ENCODE data around the gene OBSCN.
A peak's percentile ranks its signal among the peaks of the same experiment; 100 is the strongest.

OBSCN gene

GRCh38 chr1:228276174-228276831 is 68.5 kb downstream of the OBSCN start:
- Mint-ChIP-seq H3K27ac (no peak overlapping the region), H3K36me3 (no peaks in the 10 kb centered on the region), H3K9me3 (ENCODE audit: low read depth) (no peaks in the 10 kb centered on the region), H3K27me3 (no peaks in the 10 kb centered on the region), H3K4me1 (ENCODE audit: low read depth) (peaks cover 6% of the 10 kb centered on the region), H3K4me3 (peak overlapping the region; percentile 73)

GRCh38 chr1:228276901-228277490 is 69.2 kb downstream of the OBSCN start:
- H3K27me3 Mint-ChIP-seq, result no peaks in the 10 kb centered on the region
- H3K36me3 Mint-ChIP-seq, result no peaks in the 10 kb centered on the region
- no peak overlapping the region for H3K27ac Mint-ChIP-seq
- peak overlapping the region; percentile 17 for H3K4me3 Mint-ChIP-seq
- H3K9me3 Mint-ChIP-seq (ENCODE audit: low read depth), result no peaks in the 10 kb centered on the region
- H3K4me1 Mint-ChIP-seq (ENCODE audit: low read depth), result peaks cover 6% of the 10 kb centered on the region

- peaks cover 6% of the 10 kb centered on the region for H3K4me1 Mint-ChIP-seq (ENCODE audit: low read depth)
- H3K27me3 Mint-ChIP-seq, result no peaks in the 10 kb centered on the region
- H3K27ac Mint-ChIP-seq, result no peak overlapping the region
- H3K4me3 Mint-ChIP-seq, result no peak overlapping the region
- no peaks in the 10 kb centered on the region for H3K36me3 Mint-ChIP-seq
- H3K9me3 Mint-ChIP-seq (ENCODE audit: low read depth), result no peaks in the 10 kb centered on the region
Measured at GRCh38 chr1:228277491-228278431, 69.9 kb downstream of the OBSCN start.

GRCh38 chr1:228278432-228278941 is 70.6 kb downstream of the OBSCN start:
- H3K27ac Mint-ChIP-seq, result no peak overlapping the region
- no peak overlapping the region for H3K4me3 Mint-ChIP-seq
- H3K9me3 Mint-ChIP-seq (ENCODE audit: low read depth), result no peaks in the 10 kb centered on the region
- no peaks in the 10 kb centered on the region for H3K27me3 Mint-ChIP-seq
- no peaks in the 10 kb centered on the region for H3K36me3 Mint-ChIP-seq
- H3K4me1 Mint-ChIP-seq (ENCODE audit: low read depth), result peaks cover 6% of the 10 kb centered on the region

GRCh38 chr1:228279011-228279721 is 71.3 kb downstream of the OBSCN start:
- Mint-ChIP-seq H3K27ac (no peak overlapping the region), H3K4me3 (no peak overlapping the region)

GRCh38 chr1:228279722-228280105 is 71.9 kb downstream of the OBSCN start:
- no peaks in the 10 kb centered on the region for H3K9me3 Mint-ChIP-seq (ENCODE audit: low read depth)
- no peak overlapping the region for H3K27ac Mint-ChIP-seq
- no peaks in the 10 kb centered on the region for H3K36me3 Mint-ChIP-seq
- no peak overlapping the region for H3K4me3 Mint-ChIP-seq
- peaks cover 6% of the 10 kb centered on the region for H3K4me1 Mint-ChIP-seq (ENCODE audit: low read depth)
- H3K27me3 Mint-ChIP-seq, result no peaks in the 10 kb centered on the region

More at GRCh38 chr1:228279011-228279721, 71.3 kb downstream of the OBSCN start:
- Mint-ChIP-seq H3K4me1 (ENCODE audit: low read depth) (peaks cover 6% of the 10 kb centered on the region), H3K36me3 (no peaks in the 10 kb centered on the region), H3K9me3 (ENCODE audit: low read depth) (no peaks in the 10 kb centered on the region), H3K27me3 (no peaks in the 10 kb centered on the region)

GRCh38 chr1:228280106-228280901 is 72.5 kb downstream of the OBSCN start:
- Mint-ChIP-seq H3K4me3 (no peak overlapping the region), H3K4me1 (ENCODE audit: low read depth) (peaks cover under 1% of the 10 kb centered on the region), H3K9me3 (ENCODE audit: low read depth) (no peaks in the 10 kb centered on the region), H3K36me3 (peaks cover under 1% of the 10 kb centered on the region), H3K27ac (no peak overlapping the region), H3K27me3 (no peaks in the 10 kb centered on the region)

GRCh38 chr1:228280961-228281591 is 73.2 kb downstream of the OBSCN start:
- no peak overlapping the region for H3K27ac Mint-ChIP-seq
- peaks cover 3% of the 10 kb centered on the region for H3K36me3 Mint-ChIP-seq
- no peak overlapping the region for H3K4me3 Mint-ChIP-seq
- H3K9me3 Mint-ChIP-seq (ENCODE audit: low read depth), result no peaks in the 10 kb centered on the region
- H3K27me3 Mint-ChIP-seq, result no peaks in the 10 kb centered on the region
- H3K4me1 Mint-ChIP-seq (ENCODE audit: low read depth), result no peaks in the 10 kb centered on the region

GRCh38 chr1:228281631-228282328 is 73.9 kb downstream of the OBSCN start:
- Mint-ChIP-seq H3K27me3 (no peaks in the 10 kb centered on the region), H3K4me3 (no peak overlapping the region), H3K4me1 (ENCODE audit: low read depth) (no peaks in the 10 kb centered on the region), H3K9me3 (ENCODE audit: low read depth) (no peaks in the 10 kb centered on the region), H3K27ac (no peak overlapping the region), H3K36me3 (peaks cover 3% of the 10 kb centered on the region)

GRCh38 chr1:228282329-228283042 is 74.6 kb downstream of the OBSCN start:
- H3K9me3 Mint-ChIP-seq (ENCODE audit: low read depth), result no peaks in the 10 kb centered on the region
- no peak overlapping the region for H3K27ac Mint-ChIP-seq
- H3K36me3 Mint-ChIP-seq, result peaks cover 3% of the 10 kb centered on the region
- no peaks in the 10 kb centered on the region for H3K4me1 Mint-ChIP-seq (ENCODE audit: low read depth)
- no peaks in the 10 kb centered on the region for H3K27me3 Mint-ChIP-seq
- no peak overlapping the region for H3K4me3 Mint-ChIP-seq

GRCh38 chr1:228283043-228283371 is 75.2 kb downstream of the OBSCN start:
- Mint-ChIP-seq H3K36me3 (peaks cover 3% of the 10 kb centered on the region), H3K27ac (no peak overlapping the region), H3K9me3 (ENCODE audit: low read depth) (no peaks in the 10 kb centered on the region), H3K27me3 (no peaks in the 10 kb centered on the region), H3K4me1 (ENCODE audit: low read depth) (no peaks in the 10 kb centered on the region), H3K4me3 (no peak overlapping the region)

GRCh38 chr1:228283476-228284147 is 75.8 kb downstream of the OBSCN start:
- H3K9me3 Mint-ChIP-seq (ENCODE audit: low read depth), result no peaks in the 10 kb centered on the region
- H3K4me3 Mint-ChIP-seq, result no peak overlapping the region
- peaks cover 3% of the 10 kb centered on the region for H3K4me1 Mint-ChIP-seq (ENCODE audit: low read depth)
- H3K27ac Mint-ChIP-seq, result no peak overlapping the region
- H3K36me3 Mint-ChIP-seq, result peaks cover 3% of the 10 kb centered on the region
- no peaks in the 10 kb centered on the region for H3K27me3 Mint-ChIP-seq

All from activated naive CD8-positive, alpha-beta T cell (primary cell).